OCI-LY1 (cell line): Measurements from ENCODE around the gene YRDC.

Experiments used
- CTCF ChIP-seq: fragments of 200-600 bp; sonication (generic), shearing (Covaris generic); IDR thresholded peaks from 2 replicates; pipeline ENCODE4 v1.5.1; 2017; ENCODE audit warnings: mild to moderate bottlenecking, antibody characterized with exemption, low read length, moderate library complexity, mixed read lengths
- EZH2 ChIP-seq: fragments of 200-600 bp; sonication (generic), shearing (Covaris generic); IDR thresholded peaks from 2 replicates; pipeline ENCODE4 v1.8.0; 2017; ENCODE audit warnings: borderline replicate concordance, mixed run types, mild to moderate bottlenecking, antibody characterized with exemption, low read length, moderate library complexity, mixed read lengths

- TF ChIP-seq CTCF (no peak), EZH2 (no peak)
Observed at GRCh38 chr1:37807220-37807554, 821 bp downstream of the YRDC start.
